D341Med (cell line): ENCODE measurements around the gene PIGC.
"Not testable (repeated sequence)": the region's sequence is repeated elsewhere in the genome, so short reads cannot be mapped to it uniquely, and the experiment has no call there.

Source experiments
- DNase-seq: peaks from one replicate; pipeline ENCODE4 v3.0.0; 2012; ENCODE audit warnings: low spot score

The PIGC gene

DNA sequence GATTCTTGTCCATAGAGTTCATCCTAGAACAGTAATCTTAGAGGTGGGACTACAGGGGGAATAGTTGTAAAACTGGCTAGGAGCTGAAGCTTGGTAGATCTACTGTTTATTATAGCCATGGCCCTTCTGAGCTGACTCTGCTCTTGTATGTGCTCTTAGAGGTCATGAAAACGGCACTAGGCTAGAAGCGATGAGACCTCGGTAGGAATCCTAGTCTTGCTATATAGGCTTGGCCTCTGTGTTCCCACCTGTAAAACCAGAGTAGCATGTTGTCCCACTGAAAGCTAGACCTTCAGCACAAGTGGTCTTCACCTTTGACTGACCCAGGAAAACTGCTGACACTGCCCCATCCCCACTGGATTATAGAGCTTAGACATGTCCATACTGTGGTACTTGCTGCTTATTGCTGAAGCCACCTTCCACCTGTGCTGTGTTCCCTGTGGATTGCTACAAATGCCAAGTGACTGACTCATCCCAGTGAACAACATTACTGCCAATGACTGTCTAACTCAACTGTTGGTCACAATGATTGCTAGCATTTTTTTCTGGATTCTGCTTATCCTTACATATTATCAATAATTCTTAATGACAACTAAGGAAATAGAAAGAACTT is 23.0 kb upstream of the PIGC start:
- no peak for DNase-seq

DNA sequence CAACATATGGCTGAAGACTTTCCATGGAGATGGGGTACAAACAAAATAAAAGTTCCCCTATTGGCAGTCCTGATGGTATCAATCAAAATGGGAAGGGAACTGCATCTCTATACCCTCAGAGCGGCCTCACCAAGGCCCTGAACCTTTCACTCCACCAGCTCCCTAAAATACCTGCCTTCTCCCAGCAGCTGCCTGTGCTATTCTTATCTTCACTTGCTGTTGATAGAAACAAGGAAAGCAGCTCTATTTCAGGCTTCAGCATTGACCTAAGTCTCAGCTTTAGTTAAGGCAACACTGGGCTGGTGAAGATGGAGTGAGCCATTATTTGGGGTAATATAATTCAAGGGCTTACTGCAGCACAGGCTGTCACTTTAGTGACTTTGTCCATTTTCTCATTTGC is 21.7 kb upstream of the PIGC start:
- no peak for DNase-seq

DNA sequence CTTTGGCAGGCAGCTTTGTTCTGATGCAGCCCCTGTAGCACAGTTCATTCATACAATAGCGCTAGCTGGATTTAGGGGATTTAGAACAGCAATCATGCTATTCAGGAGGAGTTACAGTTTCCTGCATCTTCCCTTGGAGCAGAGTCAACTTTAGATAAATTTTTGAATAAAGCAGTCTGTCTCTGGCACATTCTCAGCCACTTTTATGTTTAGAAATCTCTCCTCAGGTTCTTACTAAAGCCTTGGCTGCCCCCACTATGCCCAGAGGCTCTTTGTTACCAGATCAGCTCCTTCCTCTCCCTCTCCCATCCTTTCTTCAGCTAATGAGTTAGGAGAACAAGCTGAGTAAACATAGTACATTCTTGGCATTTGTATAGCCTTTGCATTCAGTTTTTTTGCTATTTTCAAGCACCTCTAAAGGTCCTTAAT is 17.0 kb upstream of the PIGC start:
- DNase-seq: no peak

DNA sequence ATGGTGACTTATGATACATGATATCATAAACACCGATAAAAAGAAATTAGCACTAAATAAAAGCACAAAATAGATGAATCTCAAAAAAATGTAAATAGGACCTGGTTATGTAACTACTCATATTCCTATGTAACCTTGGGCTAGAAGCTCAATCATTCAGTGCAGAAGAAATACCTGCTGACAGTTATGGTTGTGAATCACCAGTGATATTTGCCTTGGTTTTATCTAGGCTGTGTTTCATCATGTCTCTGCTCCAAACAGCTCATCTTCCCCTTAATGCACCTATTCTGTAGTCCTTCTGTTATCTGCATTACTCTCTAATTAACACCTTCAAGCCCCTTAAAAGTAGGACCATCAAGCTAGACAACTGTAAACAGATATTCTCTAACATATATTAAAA is 16.3 kb upstream of the PIGC start:
- no peak for DNase-seq

DNA sequence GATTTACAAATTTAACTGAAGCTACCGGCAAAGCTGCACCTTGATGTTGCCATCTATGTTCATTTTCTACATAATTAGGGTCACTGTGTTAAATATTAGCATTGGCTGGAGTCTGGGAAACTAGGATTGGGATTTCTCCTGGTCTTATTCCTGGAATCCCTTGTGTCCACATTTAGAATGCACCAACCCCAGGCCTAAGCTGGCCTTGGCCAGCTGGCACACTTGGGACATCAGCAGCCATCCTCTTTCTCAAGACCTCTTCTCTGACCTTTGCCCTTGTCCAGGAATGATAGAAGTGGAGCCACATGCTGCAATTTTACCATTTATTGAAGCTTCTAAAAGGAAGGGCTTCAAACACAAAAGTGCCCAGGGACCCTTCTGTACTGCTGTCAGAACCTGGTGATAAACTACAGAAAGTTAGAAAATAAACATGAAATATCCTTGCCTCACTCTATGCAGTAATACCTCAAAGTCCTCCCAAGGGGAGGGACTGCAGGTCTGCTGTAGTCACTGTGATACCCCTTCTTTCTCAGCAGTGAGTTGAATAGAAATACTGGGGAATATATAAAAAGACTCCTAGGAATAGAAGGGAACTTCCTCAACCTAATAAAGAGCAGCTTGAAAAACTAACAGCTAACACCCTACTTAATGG is 13.7 kb upstream of the PIGC start:
- DNase-seq: no peak

DNA sequence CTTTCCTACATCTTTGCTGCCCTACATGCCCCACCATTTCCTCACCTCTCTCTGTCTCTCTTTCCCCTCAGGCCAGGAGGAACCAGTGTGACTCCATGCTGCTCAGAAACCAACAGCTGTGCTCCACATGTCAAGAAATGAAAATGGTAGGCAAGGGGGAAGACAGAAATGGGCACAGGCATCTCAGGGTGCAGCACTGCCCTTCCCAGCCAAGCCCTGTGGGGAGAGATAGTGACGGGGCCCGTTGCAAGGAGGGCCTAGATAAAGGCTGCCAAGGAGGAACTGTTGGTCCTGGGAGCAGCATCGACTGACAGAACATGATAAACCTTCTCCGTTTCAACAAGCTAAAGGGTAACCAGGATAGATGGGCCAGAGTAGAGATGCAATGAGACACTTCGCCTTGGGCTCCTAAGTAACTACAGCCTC is 12.5 kb upstream of the PIGC start:
- no peak for DNase-seq

DNA sequence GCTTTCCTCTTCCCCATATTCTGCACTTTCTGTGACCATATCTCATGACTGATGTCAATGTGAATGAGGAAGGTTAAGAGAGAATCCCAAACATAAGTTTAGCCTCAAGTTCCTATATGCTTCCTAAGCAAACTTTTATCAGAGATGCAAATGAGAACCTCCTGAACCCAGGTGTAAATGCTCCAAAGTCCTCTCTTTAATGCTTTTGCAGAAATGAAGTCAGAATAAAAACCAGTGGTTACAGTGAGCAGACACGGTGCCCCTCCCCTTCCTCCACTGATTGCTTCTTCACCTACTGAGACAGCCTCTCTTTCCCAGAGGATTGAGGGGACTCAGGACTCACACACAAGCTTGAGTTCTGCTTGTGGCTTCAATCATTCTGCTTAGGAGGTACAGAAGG is 11.6 kb upstream of the PIGC start:
- no peak for DNase-seq

DNA sequence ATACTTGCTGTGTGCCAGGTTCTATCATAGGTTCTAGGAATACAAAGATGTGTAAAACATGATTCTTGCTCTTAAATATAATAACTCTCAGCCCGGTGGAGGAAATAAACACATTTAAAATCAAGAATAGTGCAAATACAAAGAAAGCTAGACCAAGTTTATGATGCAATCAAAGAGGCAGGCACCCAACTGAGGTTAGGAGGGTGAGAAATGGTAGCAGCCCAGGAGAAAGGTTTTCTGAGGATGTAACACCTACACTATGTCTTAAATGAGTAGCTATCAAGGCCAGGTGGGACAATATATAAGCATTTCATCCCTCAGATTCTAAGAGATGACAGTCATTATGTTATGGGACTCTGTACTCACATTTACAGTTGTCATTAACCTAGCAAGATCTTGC is 9.7 kb upstream of the PIGC start:
- DNase-seq: no peak

DNA sequence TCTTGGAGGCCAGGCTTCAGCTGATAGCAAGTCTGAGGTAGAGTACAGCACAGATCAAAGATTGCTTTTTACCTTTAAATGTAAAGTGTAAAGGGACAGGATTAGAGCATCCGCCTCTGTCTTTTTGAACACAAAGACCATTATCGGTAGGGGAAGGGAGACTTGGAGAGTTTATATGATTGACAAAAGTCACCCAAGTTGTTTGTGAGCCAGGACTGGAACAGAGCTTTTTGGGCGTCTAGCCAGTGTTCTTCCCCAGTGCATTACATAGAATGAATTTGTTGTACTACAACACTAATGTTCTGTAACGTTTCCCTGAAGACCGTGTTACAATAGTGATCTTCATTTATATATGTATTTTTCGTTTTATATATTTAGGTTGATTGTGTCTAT is 9.3 kb upstream of the PIGC start:
- no peak for DNase-seq

DNA sequence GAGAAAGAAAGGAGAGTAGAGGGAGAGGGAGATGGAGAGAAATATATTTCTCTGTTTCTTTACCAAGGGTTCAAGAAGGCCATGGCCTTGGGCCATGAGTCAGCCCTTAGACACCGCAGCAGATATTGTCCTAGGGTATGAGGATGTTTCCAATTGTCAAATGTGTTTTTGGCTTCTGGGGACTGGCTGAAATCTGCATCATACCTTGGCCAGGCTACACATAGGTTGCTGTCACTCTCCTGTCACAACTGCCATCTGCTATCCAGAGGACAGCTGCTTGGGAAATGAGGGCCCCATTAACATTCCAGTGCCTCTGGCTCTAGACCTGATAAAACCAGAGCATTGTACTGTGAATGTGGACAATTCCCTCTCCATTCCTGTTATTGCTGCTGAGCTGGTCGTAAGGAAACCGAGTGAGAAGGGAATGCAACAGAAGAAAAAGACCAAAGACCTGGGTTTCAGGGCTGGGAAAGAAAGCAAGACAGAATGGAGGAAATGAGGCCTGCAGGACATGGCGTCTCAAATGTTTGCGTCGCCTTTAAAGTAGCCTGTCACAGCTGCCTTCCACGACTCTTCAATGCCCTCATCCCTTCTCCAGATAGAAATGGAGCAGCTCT is 8.8 kb upstream of the PIGC start:
- no peak for DNase-seq

DNA sequence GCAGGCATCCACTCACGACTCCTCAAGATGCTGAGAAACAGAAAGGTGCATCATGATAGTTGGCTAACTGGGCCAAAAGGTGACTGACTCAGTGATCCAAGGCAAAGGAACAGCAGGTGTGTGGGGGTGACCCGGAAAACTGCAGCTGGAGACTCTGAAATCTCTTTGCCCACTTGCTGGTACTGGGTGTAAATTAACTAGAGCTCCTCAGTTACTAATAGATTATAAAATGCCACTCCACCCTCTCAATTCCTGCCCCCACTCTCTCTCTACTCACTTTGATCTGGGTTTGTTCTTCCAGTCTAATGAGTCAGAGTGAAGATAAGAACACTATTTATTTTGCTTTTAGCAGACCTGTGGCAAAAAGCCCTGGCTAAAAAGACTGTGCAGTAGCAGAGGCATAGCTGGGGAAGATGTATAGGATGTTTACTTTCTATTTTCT is 7.2 kb upstream of the PIGC start:
- DNase-seq: no peak

DNA sequence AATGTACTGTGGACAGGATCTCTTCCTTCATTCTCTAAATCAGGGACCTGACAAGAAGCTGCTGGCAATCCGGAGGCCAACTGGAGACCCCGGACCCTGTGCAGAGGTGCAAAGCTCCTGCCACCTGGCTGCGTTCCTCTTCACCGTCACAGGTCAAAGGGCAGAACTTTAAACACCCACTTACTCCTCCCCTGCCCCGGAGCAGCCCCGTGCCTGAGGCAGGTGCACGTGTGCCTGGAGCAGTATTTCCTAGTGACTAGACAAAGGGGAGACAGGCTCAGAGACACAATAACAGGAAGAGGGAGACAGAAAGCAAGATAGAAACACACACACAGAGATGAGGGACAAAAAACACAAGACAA is 6.6 kb upstream of the PIGC start:
- no peak for DNase-seq

DNA sequence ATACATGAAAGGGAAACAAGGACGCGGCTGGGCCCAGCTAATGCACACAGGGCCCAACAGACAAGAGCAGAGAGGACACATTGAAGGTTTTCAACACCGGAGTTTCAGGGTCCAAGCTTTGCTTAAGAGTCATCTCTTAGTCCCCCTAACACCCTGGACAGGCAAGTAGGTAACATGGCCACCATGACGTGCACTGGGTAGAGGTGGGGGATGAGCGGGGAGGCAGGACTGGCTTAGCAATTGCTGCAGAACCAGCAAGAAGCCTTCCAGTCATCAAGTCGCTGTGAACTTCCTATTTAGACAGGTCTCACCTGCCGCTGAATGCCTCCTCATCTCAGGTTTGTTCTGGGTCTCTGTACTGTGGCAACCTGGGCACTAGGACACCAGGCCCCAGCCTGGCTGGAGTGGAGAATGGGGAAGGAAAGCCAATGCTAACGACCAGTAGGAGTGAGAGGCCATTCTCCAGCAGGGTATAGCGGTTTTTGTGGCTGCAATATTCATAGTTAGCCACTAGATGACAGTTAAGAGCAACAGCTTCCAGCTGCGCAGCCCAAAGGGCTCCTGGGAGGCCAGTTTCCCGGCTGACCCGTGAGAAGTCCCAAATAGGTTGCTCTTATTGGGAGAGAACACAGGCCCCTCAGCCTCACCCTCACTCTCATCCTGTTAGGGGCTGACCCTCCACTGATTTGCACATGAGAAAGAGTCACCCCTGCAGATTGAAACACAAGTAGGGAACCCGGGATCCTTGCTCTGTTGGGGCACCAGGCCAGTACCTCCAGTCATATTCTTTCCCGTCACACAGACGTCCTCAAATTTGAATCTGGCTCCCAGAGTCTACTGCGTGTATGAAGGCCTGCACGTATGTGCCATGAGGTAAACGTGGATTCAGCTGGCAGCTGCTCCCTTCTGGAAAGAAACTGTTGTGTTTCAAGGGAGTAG is 6.0 kb upstream of the PIGC start:
- peak; percentile 86 for DNase-seq

DNA sequence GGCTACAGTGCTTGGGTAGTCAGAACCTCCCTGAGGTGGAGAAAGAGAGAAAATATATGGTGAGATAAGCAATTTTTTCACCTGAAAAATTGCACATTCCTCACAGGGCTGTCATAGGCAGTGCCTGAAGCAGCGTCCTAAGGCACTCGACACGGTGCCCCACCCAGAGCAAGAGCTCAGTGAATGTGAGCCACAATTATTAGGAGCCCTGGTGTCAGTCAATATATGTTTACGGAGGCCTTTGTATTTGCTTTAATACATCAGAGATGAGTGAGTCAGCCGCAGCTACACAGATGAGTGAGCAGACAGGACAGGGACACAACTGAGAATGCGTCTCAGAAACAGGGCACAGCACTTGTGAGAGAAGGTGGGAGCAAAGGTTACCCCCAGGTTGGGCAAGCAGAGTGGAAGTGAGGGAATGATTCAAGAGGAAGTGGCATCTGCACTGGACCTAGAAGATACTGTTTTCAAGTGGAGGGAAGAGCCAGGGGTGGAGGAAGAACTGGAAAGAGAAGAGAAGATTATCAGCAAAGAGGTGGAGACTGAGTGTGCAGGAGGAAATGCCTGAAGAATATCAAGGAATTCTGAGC is 5.2 kb upstream of the PIGC start:
- no peak for DNase-seq

DNA sequence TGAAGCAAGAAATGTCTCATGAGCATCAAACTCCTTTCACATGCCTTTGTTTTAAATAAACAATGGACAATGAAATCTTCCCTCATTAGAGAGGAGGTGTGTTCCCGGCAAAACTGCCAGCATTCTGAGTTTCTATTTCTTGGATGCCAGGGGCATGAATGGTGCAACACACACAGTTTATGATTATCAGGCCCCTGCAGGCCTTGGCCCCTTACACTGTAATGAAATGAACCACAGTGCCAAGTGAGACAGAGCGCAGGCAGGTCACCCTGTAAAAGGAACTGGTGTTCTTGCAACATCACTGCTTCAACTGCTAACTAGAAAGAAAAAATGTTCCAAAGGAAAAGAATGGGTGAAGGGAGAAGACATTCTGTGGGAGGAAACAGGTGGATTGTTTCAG is 3.8 kb upstream of the PIGC start:
- no peak for DNase-seq

DNA sequence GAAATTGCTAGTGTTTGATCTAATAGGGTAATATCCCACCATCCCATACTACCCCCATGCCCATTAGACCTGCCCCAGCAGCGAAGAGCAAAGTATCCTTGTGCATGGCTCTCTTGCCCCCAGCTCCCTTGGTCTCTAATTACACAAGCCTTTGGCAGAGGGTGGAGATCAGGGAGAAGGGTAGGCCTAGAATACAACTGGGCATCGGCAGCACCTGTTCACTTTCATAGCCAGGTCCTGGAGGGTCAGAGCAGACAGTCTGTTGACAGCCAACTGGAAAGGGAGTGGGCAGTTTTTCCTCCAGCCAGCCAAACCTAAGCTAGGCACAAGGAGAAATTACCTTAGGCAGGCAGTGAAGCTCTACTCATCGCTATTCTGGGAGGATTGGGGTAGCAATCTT is 2.7 kb upstream of the PIGC start:
- DNase-seq: no peak

DNA sequence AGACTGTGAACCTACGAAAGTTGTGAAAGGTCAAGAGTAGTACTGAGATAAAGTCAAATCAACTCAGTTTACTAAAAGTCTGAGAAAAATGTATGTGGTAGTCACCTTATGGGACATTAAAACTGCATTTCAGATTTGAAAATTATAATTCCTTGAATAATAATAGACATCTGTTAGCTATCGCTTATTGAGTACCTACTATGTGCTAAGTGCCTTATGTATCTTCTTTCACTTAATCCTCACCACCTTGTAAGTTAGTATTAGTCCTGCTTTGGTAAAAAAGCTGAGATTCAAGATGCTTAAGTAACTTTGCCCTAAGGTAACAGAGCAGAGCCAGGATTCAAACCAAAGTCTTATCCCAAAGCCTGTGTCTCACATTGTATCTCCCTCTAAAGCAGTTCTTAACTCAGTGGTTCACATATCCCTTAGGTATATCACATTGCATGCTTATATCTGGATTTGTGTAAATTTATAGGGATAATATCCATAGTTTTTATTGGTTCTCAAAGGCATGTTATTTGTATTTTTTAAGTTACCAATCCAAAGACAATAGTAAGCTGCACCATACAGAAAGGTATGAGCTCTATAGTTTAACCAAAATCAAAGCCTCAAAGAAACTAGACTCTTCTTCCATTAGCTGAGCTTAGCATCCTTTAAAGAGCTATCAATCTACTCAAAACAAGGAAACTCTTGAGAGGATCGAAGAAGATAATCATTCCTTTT is 865 bp downstream of the PIGC start:
- DNase-seq: no peak

DNA sequence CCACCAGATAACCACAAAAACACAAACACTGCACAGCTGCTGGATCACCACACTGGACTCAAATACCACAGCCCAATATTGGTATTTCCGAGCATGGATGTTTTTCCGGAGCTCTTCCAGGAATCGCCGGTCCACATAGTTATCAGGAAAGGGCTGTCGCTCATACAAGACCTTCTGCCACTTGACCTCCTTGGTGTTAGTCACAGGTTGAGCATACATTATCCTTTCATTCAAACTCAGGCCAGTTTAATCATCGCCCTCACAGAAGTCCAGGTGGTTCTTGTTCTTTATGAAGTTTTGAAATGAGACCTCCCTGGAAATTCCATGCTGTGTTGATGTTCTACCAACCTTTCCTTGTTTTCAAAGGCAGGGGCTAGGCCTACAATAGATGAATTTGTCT is 1.5 kb downstream of the PIGC start:
- DNase-seq: no peak

DNA sequence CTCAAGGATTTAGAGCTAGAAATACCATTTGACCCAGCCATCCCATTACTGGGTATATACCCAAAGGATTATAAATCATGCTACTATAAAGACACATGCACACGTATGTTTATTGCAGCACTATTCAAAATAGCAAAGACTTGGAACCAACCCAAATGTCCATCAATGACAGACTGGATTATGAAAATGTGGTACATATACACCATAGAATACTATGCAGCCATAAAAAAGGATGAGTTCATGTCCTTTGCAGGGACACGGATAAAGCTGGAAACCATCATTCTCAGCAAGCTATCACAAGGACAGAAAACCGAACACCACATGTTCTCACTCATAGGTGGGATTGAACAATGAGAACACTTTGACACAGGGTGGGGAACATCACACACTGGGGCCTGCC is 6.7 kb downstream of the PIGC start:
- DNase-seq: not testable (repeated sequence)

DNA sequence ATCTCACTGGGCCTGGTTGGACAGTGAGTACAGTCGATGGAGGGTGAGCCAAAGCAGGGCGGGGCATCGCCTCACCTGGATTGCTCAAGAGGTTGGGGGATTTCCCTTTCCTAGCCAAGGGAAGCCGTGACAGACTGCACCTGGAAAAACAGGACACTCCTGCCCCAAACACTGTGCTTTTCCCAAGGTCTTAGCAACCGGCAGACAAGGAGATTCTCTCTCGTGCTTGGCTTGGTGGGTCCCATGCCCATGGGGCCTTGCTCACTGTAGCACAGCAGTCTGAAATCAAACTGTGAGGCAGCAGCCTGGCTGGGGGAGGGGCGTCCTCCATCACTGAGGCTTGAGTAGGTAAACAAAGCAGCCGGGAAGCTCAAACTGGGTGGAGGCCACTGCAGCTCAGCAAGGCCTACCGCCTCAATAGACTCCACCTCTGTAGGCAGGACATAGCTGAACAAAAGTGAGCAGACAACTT is 12.1 kb downstream of the PIGC start:
- DNase-seq: no peak

DNA sequence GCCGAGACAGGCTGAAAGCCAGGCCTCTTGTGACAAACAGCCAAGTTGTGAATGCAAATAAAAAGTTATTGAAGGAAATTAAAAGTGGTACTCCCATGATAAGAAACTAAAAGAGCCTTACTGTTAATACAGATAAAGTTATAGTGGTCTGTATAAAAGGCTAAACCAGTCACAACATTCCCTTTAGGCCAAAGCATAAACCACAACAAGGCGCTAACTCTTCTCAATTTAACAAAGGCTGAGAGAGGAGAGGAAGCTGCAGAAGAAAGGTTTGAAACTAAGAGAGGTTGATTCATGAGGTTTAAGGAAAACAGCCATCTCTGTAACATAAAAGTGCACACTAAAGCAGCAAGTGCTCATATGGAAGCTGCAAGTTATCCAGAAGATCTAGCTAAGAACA is 12.7 kb downstream of the PIGC start:
- no peak for DNase-seq

DNA sequence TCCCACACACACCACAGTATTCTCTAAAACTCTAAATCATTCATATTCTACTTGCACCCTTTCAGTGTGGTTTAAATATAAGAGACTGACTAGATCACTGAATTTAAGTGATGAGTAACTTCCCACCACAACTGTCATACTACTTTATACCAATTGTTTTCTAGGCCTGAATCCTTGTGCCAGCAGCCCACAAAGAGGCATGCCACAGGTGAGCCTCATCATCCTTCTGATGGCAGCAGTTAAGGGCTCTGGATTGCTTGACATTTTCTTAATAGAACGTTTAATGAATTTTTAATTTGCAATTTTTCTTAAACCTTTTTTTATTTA is 13.8 kb downstream of the PIGC start:
- DNase-seq: no peak
